GM21515 (cell line): Measurements from ENCODE around the gene SLC16A3.
"Not testable (repeated sequence)": the region's sequence is repeated elsewhere in the genome, so short reads cannot be mapped to it uniquely, and the experiment has no call there.

Experiments used
- ATAC-seq: cut with Tn5 transposase; IDR thresholded peaks from one replicate; pipeline ENCODE4 v1.9.1; 2021; ENCODE audit not compliant: unreplicated experiment

Gene SLC16A3

GRCh38 chr17:82228842-82229697 is at the start of gene SLC16A3:
Gene SLC16A3, plus strand, starts transcription at chr17:82229042. Its CDS starts 6,967 bp downstream, at chr17:82236009.
- peak; percentile 35 for ATAC-seq

DNA sequence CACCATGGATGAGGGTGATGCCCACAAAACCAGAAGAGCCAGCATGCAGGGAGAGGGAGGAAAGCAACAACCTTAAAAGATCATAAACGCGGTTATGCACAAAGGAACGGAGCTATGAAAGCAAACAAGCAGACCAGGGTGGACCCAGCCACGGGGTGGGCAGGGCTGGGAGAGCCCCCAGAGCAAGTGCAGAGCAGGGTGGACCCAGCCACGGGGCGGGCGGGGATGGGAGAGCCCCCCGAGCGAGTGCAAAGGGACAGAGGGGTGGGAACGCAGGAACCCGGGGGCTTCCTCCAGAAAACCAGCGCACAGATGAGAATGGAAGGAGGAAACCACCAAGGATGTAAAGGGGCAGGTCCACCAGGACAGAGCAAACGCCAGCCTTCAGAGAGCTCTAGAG is 49.4 kb upstream of the SLC16A3 start:
- ATAC-seq, result no peak

DNA sequence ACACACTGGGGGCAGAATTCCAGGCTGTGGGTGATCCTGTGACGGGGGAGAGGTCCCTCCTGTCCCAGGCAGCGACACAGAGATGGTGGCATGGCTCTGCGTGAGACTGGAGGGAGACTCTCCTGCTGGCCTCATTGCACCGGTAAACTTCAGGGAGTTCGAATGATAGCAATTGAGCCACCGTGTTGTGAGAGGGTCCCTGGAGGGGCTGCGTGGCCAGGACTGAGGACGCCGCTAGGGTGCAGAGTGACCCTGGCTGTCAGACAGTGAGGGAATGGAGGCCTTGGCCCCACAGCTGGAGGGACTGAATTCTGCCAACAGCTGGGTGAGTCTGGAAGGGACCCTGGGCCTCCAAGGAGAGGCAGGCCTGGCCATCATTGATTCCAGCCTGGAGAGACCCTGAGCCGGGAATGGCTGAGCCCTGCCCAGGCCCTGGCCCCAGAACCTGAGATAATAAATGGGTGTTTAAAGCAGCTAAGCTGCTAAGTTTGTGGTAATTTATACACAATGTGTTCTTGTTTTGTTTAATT is 48.8 kb upstream of the SLC16A3 start:
- ATAC-seq, result no peak

DNA sequence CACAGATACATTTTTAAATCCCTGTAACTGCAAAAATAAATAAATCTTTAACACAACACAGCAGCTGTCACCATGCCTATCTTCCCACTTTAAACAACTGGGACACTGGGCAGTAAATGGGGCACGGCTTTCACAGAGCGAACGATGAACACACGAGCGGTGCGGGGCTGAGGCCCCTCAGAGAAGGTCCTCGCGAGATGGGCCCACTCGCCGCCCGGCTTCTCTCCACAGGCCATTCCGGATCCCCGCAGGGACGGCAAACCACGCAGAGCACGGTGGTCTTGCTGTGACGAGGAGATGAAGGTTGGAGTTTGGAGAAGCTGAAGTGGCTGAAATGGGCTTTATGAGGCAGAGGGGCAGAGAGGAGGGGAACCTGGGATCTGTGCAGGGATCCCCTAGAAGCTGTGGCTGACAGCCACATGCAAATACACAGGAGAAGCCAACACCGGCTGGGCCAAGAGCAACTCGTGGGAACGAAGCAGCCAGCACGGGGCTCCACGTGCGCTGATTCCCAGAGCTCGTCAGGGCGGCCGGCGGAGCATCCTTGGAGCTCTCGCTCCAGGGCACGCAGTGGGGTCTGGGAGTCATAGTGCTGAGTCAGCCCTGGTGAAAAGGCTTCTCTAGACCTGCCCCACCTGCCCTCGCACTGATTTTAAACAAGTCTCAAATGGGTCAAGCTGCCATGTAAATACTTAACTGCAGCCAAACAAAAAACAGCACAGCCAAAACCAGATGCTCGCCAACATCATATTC is 47.9 kb upstream of the SLC16A3 start:
- ATAC-seq, result no peak

- no peak for ATAC-seq
Observed at GRCh38 chr17:82184761-82185160, 44.1 kb upstream of the SLC16A3 start.

GRCh38 chr17:82186221-82186620 is 42.6 kb upstream of the SLC16A3 start:
- no peak for ATAC-seq

DNA sequence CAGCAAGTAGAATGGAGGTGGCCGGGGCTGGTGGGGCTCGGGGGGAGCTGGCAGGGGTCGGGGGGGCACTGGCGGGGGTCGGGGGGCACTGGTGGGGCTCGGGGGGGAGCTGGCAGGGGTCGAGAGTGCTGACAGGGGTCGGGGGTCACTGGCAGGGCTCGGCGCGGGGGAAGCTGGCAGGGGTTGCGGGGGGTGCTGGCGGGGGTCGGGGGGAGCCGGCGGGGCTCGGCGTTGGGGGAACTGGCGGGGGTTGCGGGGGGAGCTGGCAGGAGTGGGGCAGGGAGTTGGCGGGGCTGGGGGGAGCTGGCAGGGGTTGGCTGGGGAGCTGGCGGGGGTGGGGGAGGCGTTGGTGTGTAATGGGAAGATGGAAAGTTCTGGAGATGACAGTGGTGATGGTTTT is 41.3 kb upstream of the SLC16A3 start:
- no peak for ATAC-seq

- ATAC-seq, result no peak
Observed at GRCh38 chr17:82188001-82188961, 40.6 kb upstream of the SLC16A3 start.

- ATAC-seq, result not testable (repeated sequence)
Observed at GRCh38 chr17:82193050-82193449, 35.8 kb upstream of the SLC16A3 start.

DNA sequence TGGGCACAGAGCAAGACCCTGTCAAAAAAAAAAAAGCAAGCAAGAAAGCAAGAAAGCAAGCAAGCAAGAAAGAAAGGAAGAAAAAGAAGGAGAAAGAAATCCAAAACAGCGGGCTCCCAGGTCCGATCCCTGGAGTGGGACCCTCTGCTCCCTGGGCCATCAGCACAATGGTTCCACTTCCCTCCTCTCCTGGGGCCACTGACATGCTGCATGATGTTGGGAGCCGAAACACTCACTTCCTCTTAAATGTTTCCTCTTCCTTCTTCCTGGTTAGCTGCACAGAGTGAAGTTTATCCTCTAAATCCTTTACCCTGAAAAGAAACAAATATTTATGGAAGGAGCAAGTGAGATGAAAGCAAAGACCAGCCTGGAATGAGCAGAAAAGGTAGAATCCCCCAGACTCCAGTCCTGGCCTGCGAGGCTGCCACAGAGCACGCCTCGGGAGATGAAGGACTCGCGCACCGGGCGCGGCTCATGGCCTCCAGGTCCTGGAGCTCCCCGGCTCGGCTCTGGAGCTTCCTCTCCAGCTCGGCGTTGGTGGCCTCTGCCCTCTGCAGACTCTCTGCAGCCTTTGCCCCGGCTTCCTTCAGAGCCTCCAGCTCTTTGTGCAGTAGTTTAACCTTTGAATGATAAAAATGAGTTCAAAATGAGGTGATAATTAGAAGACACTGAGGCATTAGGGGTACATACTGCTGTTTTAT is 35.2 kb upstream of the SLC16A3 start:
- ATAC-seq, result no peak

- no peak for ATAC-seq
Observed at GRCh38 chr17:82194765-82195164, 34.1 kb upstream of the SLC16A3 start.

- no peak for ATAC-seq
Observed at GRCh38 chr17:82195675-82196672, 32.9 kb upstream of the SLC16A3 start.

DNA sequence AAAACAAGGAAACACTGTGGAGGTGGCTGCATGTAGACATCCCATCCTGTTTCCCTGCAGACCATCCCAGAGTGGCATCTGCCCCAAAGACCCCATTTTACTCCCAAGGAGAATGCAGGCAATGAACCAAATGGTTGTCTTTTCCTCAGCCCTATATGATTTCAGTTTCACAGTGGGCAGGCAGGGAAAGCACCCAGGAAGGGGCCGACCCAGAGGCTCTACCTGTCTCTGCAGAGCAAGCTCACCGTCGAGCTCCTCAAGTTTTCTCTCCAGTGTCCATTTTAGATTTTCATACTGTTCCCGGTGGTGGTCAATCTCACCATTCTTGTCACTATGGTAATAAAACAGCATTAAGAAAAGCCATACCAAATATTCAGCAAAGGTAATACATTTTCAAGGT is 30.8 kb upstream of the SLC16A3 start:
- ATAC-seq, result no peak

- no peak for ATAC-seq
Observed at GRCh38 chr17:82199496-82199895, 29.3 kb upstream of the SLC16A3 start.

GRCh38 chr17:82200135-82200534 is 28.7 kb upstream of the SLC16A3 start:
- ATAC-seq, result no peak

DNA sequence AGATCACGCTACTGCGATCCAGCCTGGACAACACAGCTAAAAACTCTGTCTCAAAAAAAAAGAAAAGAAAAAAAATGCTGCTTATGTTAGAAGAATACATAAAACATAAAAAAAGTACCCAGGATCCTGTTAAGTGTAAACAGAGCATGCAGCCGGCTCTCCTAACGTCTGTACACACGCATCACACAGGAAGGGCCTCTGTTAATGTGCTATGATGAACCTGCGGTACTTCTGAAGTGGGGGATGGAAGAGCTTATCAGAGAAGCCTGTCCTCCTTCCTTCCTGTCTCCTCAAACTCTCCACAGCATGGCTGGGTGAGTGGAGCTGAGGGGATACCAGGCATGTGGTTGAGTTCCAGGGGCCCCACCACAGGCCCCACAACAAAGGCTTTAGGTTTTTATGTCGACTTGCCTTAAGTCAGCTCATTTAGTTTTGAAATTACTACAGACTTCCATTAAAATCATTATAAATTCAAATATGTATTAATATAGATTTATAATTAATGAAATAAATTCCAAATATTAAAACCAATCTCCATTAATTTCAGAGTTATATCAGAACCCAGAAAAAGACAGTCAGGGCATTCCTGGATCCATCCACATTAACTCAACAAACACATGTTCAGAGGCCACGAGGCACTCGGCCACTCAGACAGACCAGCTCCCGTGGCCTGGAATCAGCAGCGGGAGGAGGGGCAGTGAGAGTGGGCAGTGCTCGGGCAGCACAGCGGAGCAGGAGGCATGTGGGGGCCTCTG is 27.9 kb upstream of the SLC16A3 start:
- no peak for ATAC-seq

DNA sequence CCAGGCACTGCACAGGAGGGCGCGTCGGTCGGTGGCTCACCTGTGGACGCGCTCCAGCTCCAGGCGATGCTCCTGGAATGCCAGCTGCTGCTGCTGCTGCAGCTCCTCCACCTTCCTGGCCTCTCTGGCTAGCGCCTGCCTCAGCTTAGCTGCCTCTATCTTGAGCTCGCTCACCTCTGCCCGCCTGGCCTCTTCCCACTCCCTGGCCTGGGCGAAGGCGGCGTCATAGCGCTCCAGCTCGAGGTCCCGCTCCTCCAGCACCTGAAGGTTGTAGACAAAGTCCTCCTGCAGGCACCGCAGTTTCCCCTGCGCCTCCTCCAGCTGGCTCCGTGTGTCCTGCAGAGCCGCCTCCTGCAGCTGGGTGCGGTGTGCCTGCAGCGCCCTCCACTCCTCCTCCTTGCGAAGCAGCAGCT is 27.3 kb upstream of the SLC16A3 start:
- ATAC-seq, result no peak

DNA sequence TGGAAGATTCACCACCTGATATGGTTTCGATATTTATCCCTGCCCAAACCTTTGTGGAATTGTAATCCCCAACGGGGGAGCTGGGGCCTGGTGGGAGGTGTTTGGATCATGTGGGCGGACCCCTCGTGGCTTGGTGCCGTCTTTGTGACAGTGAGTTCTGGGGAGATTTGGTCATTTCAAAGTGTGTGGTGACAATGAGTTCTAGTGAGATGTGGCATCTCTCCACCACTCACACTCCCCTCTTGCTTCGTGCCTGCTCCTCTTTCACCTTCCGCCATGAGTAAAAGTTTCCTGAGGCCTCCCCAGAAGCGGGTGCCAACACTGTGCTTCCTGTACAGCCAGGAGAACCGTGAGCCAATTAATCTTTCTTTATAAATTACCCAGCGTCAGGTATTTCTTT is 25.9 kb upstream of the SLC16A3 start:
- no peak for ATAC-seq
